CD4-positive, alpha-beta memory T cell (primary cell): ENCODE data around the gene KDM4C. TPM values are rescaled to one million over a fixed set of nuclear protein-coding genes. Genes with fewer than 3 reads are reported as not detected.

Experiments used
- CTCF ChIA-PET: fragments of 350-600 bp; sonication (Branson Sonifier 250); formaldehyde crosslinking; loops from one replicate; lab custom pipeline; 2021; ENCODE audit warnings: inconsistent platforms; ENCODE audit not compliant: partially characterized antibody; lab: Charles Lee
- POLR2A ChIA-PET: fragments of 350-600 bp; sonication (Branson Sonifier 250); formaldehyde crosslinking; loops from one replicate; lab custom pipeline; 2021; ENCODE audit not compliant: partially characterized antibody; lab: Charles Lee
- DNase-seq, 5 donors: peaks; one replicate each; pipeline versions ENCODE4 v3.0.0 to v3.0.0-alpha.2; 2020 to 2022; ENCODE audit warnings: mixed read lengths in 1 of 5
- H3K27ac ChIP-seq: one replicate; pipeline ENCODE4 v1.7.0; 2013; ENCODE audit warnings: low read depth, low read length
- H3K27me3 ChIP-seq: 2 replicates; pipeline ENCODE4 v1.7.0; 2013; ENCODE audit warnings: mild to moderate bottlenecking, low read length, moderate library complexity; ENCODE audit not compliant: insufficient read depth
- H3K36me3 ChIP-seq: 2 replicates; pipeline ENCODE4 v1.7.0; 2013; ENCODE audit warnings: mild to moderate bottlenecking, low read length, moderate library complexity; ENCODE audit not compliant: insufficient read depth
- H3K4me1 ChIP-seq: 2 replicates; pipeline ENCODE4 v1.7.0; 2013; ENCODE audit warnings: mild to moderate bottlenecking, low read length, moderate library complexity; ENCODE audit not compliant: insufficient read depth
- H3K4me3 ChIP-seq, 2 donors: one replicate each; pipeline ENCODE4 v1.7.0; 2013; ENCODE audit warnings: low read length in 2 of 2, mild to moderate bottlenecking in 1 of 2
- H3K9me3 ChIP-seq, 2 donors: one replicate each; pipeline ENCODE4 v1.7.0; 2013; ENCODE audit warnings: low read length in 2 of 2, control low read depth in 1 of 2; ENCODE audit not compliant: control insufficient read depth in 1 of 2
- H3K27ac Mint-ChIP-seq, 7 donors: one replicate each; pipeline ENCODE4 v1.8.0; 2020 to 2021; ENCODE audit warnings: mixed read lengths in 7 of 7, mild to moderate bottlenecking in 6 of 7, inconsistent platforms in 3 of 7, moderate library complexity in 3 of 7
- H3K27me3 Mint-ChIP-seq, 2 donors: one replicate each; pipeline ENCODE4 v1.8.0; 2020 to 2021; ENCODE audit warnings: mixed read lengths in 2 of 2
- H3K36me3 Mint-ChIP-seq, 2 donors: one replicate each; pipeline ENCODE4 v1.8.0; 2020 to 2021; ENCODE audit warnings: mixed read lengths in 2 of 2, inconsistent platforms in 1 of 2, mild to moderate bottlenecking in 1 of 2
- H3K4me1 Mint-ChIP-seq, 4 donors: one replicate each; pipeline ENCODE4 v1.8.0; 2020 to 2021; ENCODE audit warnings: mixed read lengths in 4 of 4, mild to moderate bottlenecking in 1 of 4
- H3K4me3 Mint-ChIP-seq, 8 donors: one replicate each; pipeline ENCODE4 v1.8.0; 2020 to 2021; ENCODE audit warnings: mixed read lengths in 8 of 8, mild to moderate bottlenecking in 7 of 8, moderate library complexity in 6 of 8, inconsistent platforms in 3 of 8
- H3K9me3 Mint-ChIP-seq, 8 donors: one replicate each; pipeline ENCODE4 v1.8.0; 2020 to 2021; ENCODE audit warnings: mixed read lengths in 8 of 8, mild to moderate bottlenecking in 5 of 8, inconsistent platforms in 3 of 8, moderate library complexity in 1 of 8
- intact Hi-C: fragments of 100-400 bp; cut with micrococcal nuclease; formaldehyde crosslinking; loops from one replicate; pipeline ENCODE4 v1.15.1; 2023
- polyA plus RNA-seq, 2 donors: library from polyadenylated mRNA; unstranded; fragments of 300-500 nt; fragmentation: Illumina TruSeq; gene quantifications; one replicate each; pipeline ENCODE4 v1.2.3, GENCODE V29; 2021
- total RNA-seq, 2 experiments: library from RNA; stranded (reverse); gene quantifications; one replicate each; pipeline ENCODE4 v1.2.3, GENCODE V29; 2021

The KDM4C gene
- total and polyA plus RNA-seq, 4 experiments from 2014 or later = 36.3 to 90.7 (median 58.8) TPM

GRCh38 chr9:6869081-6869948, 111.5 kb downstream of the KDM4C start:
- peaks cover 5% of the 10 kb centered on the region for H3K4me1 ChIP-seq
- POLR2A ChIA-PET = no interaction called here
- H3K27me3 ChIP-seq = no peaks in the 10 kb centered on the region
- H3K4me3 Mint-ChIP-seq = no peak overlapping the region
- no peaks in the 10 kb centered on the region for H3K36me3 ChIP-seq
- DNase-seq = no peak
- no peaks in the 10 kb centered on the region for H3K27me3 Mint-ChIP-seq
- intact Hi-C loops = no loop called here
- peaks cover 32 to 52% (median 39%) of the 10 kb centered on the region in 4 donors for H3K4me1 Mint-ChIP-seq
- H3K4me3 ChIP-seq = no peak overlapping the region
- H3K9me3 Mint-ChIP-seq = peaks cover 0 to 10% (median 8%) of the 10 kb centered on the region in 8 donors
- no peak overlapping the region for H3K27ac Mint-ChIP-seq
- H3K9me3 ChIP-seq = no peaks in the 10 kb centered on the region
- H3K36me3 Mint-ChIP-seq = peaks cover 33 to 39% of the 10 kb centered on the region in 2 donors
- CTCF ChIA-PET = no interaction called here
- no peak overlapping the region for H3K27ac ChIP-seq

GRCh38 chr9:6870149-6870548, 112.4 kb downstream of the KDM4C start:
- intact Hi-C loops = no loop called here
- H3K4me3 Mint-ChIP-seq = no peak overlapping the region
- peaks cover 33 to 36% of the 10 kb centered on the region in 2 donors for H3K36me3 Mint-ChIP-seq

GRCh38 chr9:6870650-6871477, 113.1 kb downstream of the KDM4C start:
- peaks cover 0 to 2% (median 0%) of the 10 kb centered on the region in 8 donors for H3K9me3 Mint-ChIP-seq
- Histone ChIP-seq H3K27ac (no peak overlapping the region), H3K36me3 (no peaks in the 10 kb centered on the region), H3K9me3 (no peaks in the 10 kb centered on the region), H3K27me3 (no peaks in the 10 kb centered on the region), H3K4me1 (peaks cover 9% of the 10 kb centered on the region), H3K4me3 (no peak overlapping the region)
- no peak for DNase-seq
- POLR2A ChIA-PET = no interaction called here
- CTCF ChIA-PET = no interaction called here
- intact Hi-C loops = no loop called here
- H3K4me1 Mint-ChIP-seq = peaks cover 39 to 67% (median 50%) of the 10 kb centered on the region in 4 donors
- peak overlapping the region in 1 of 8 donors; percentile 0 for H3K4me3 Mint-ChIP-seq
- H3K36me3 Mint-ChIP-seq = peaks cover 30 to 38% of the 10 kb centered on the region in 2 donors
- H3K27ac Mint-ChIP-seq = peak overlapping the region in 1 of 7 donors; percentile 37
- H3K27me3 Mint-ChIP-seq = no peaks in the 10 kb centered on the region

More at GRCh38 chr9:6870149-6870548, 112.4 kb downstream of the KDM4C start:
- Mint-ChIP-seq H3K4me1 (peaks cover 38 to 61% (median 44%) of the 10 kb centered on the region in 4 donors), H3K27me3 (no peaks in the 10 kb centered on the region), H3K9me3 (peaks cover 0 to 4% (median 2%) of the 10 kb centered on the region in 8 donors), H3K27ac (peak overlapping the region in 2 of 7 donors; percentile 52 to 76)
- DNase-seq = no peak
- H3K4me3 ChIP-seq = no peak overlapping the region
- H3K36me3 ChIP-seq = no peaks in the 10 kb centered on the region
- ChIA-PET POLR2A (no interaction called here), CTCF (no interaction called here)
- H3K27me3 ChIP-seq = no peaks in the 10 kb centered on the region
- peaks cover 9% of the 10 kb centered on the region for H3K4me1 ChIP-seq
- no peak overlapping the region for H3K27ac ChIP-seq
- no peaks in the 10 kb centered on the region for H3K9me3 ChIP-seq

GRCh38 chr9:6873857-6874256, 116.1 kb downstream of the KDM4C start:
- POLR2A ChIA-PET = no interaction called here
- H3K27me3 Mint-ChIP-seq = no peaks in the 10 kb centered on the region
- CTCF ChIA-PET = interaction anchor here (0.7 to 2.0 kb wide), 2 partner anchors 9 to 47 kb away, joined by 3 to 6 read pairs; no protein-coding TSS in a partner anchor
- no peak for DNase-seq
- intact Hi-C loops = no loop called here
- peak overlapping the region in 2 of 8 donors; percentile 14 to 41 for H3K4me3 Mint-ChIP-seq
- Histone ChIP-seq H3K36me3 (no peaks in the 10 kb centered on the region), H3K4me3 (no peak overlapping the region), H3K27ac (no peak overlapping the region), H3K27me3 (no peaks in the 10 kb centered on the region), H3K9me3 (no peaks in the 10 kb centered on the region), H3K4me1 (peaks cover 9% of the 10 kb centered on the region)
- H3K36me3 Mint-ChIP-seq = peaks cover 20 to 34% of the 10 kb centered on the region in 2 donors
- peaks cover 0 to 1% (median 0%) of the 10 kb centered on the region in 8 donors for H3K9me3 Mint-ChIP-seq
- H3K4me1 Mint-ChIP-seq = peaks cover 42 to 70% (median 62%) of the 10 kb centered on the region in 4 donors
- peak overlapping the region in 4 of 7 donors; percentile 8 to 87 (median 26) for H3K27ac Mint-ChIP-seq

GRCh38 chr9:6876195-6876894, 118.6 kb downstream of the KDM4C start:
- Histone ChIP-seq H3K36me3 (no peaks in the 10 kb centered on the region), H3K4me3 (no peak overlapping the region), H3K27ac (no peak overlapping the region), H3K4me1 (peaks cover 3% of the 10 kb centered on the region), H3K9me3 (no peaks in the 10 kb centered on the region), H3K27me3 (no peaks in the 10 kb centered on the region)
- CTCF ChIA-PET = no interaction called here
- no peak for DNase-seq
- Mint-ChIP-seq H3K4me1 (peaks cover 35 to 59% (median 53%) of the 10 kb centered on the region in 4 donors), H3K9me3 (peaks cover 0 to 1% (median 0%) of the 10 kb centered on the region in 8 donors), H3K4me3 (no peak overlapping the region), H3K27me3 (no peaks in the 10 kb centered on the region), H3K27ac (no peak overlapping the region), H3K36me3 (peaks cover 18 to 33% of the 10 kb centered on the region in 2 donors)
- POLR2A ChIA-PET = no interaction called here
- intact Hi-C loops = no loop called here

- ChIA-PET POLR2A (no interaction called here), CTCF (no interaction called here)
- H3K27ac ChIP-seq = no peak overlapping the region
- Mint-ChIP-seq H3K9me3 (peaks cover 0 to 1% (median 0%) of the 10 kb centered on the region in 8 donors), H3K27ac (no peak overlapping the region), H3K4me1 (peaks cover 28 to 54% (median 45%) of the 10 kb centered on the region in 4 donors), H3K36me3 (peaks cover 21 to 42% of the 10 kb centered on the region in 2 donors), H3K4me3 (peak overlapping the region in 1 of 8 donors; percentile 6), H3K27me3 (no peaks in the 10 kb centered on the region)
- intact Hi-C loops = no loop called here
- H3K4me3 ChIP-seq = no peak overlapping the region
- no peaks in the 10 kb centered on the region for H3K27me3 ChIP-seq
- peaks cover 3% of the 10 kb centered on the region for H3K4me1 ChIP-seq
- DNase-seq = no peak
- no peaks in the 10 kb centered on the region for H3K36me3 ChIP-seq
- no peaks in the 10 kb centered on the region for H3K9me3 ChIP-seq
Observed at GRCh38 chr9:6877671-6878161, 119.9 kb downstream of the KDM4C start.
